K562 (cell line): Measurements from ENCODE around the gene EIF4G1.

ENCODE experiments used
- ARID4B ChIP-seq: sonication (generic); formaldehyde crosslinking; IDR thresholded peaks from 2 replicates; pipeline ENCODE4 v1.8.0; 2022; ENCODE audit warnings: mild to moderate bottlenecking, missing genetic modification reagents
- ELF4 ChIP-seq: fragments of 450-650 bp; formaldehyde crosslinking; IDR thresholded peaks from 2 replicates; pipeline ENCODE4 v1.4.0; 2022; ENCODE audit warnings: missing genetic modification characterization
- FOXJ3 ChIP-seq: sonication (generic); formaldehyde crosslinking; IDR thresholded peaks from 2 replicates; pipeline ENCODE4 v1.4.0; 2020; ENCODE audit warnings: mild to moderate bottlenecking, missing genetic modification reagents
- POLR2AphosphoS2 ChIP-seq: IDR thresholded peaks from 2 replicates; pipeline ENCODE4 v1.6.1; 2012; ENCODE audit warnings: low read length, improper control_type of control experiment
- POU5F1 ChIP-seq: fragments of 150-350 bp; IDR thresholded peaks from 2 replicates; pipeline ENCODE4 v1.6.1; 2014; ENCODE audit warnings: borderline replicate concordance, low read length, low read depth, mild to moderate bottlenecking; ENCODE audit not compliant: partially characterized antibody
- PRDM10 ChIP-seq: fragments of 450-650 bp; IDR thresholded peaks from 2 replicates; pipeline ENCODE4 v1.6.1; 2018; ENCODE audit not compliant: partially characterized antibody
- RBM39 ChIP-seq: fragments of 200-400 bp; formaldehyde crosslinking; optimal IDR thresholded peaks from 2 replicates; pipeline ENCODE3; 2018; ENCODE audit warnings: low read depth, low read length
- ZNF766 ChIP-seq: fragments of 200-800 bp; sonication (Bioruptor generic); conservative IDR thresholded peaks from 2 replicates; pipeline ENCODE4 v1.6.1; 2016; ENCODE audit warnings: missing genetic modification characterization, missing compliant biosample characterization
- TF ChIP-seq, protein P1 (sequence below): sonication (generic); formaldehyde crosslinking; IDR thresholded peaks from 2 replicates; pipeline ENCODE4 v1.9.0; 2022; ENCODE audit warnings: mild to moderate bottlenecking, missing genetic modification reagents

- TF ChIP-seq ARID4B (CRISPR knock-in tag) = no peak
- TF ChIP-seq, protein P1, sequence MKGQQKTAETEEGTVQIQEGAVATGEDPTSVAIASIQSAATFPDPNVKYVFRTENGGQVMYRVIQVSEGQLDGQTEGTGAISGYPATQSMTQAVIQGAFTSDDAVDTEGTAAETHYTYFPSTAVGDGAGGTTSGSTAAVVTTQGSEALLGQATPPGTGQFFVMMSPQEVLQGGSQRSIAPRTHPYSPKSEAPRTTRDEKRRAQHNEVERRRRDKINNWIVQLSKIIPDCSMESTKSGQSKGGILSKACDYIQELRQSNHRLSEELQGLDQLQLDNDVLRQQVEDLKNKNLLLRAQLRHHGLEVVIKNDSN (CRISPR knock-in tag) = no peak
- no peak for TF ChIP-seq RBM39
- no peak for TF ChIP-seq POLR2AphosphoS2
- no peak for TF ChIP-seq ELF4
- TF ChIP-seq PRDM10 = no peak
- TF ChIP-seq ZNF766 (CRISPR knock-in tag) = no peak
- no peak for TF ChIP-seq FOXJ3 (CRISPR knock-in tag)
- TF ChIP-seq POU5F1 = no peak
Measured at GRCh38 chr3:184347321-184348056, 33.1 kb downstream of the EIF4G1 start.
